ELF-1 (cell line): ENCODE data around the gene CDHR2.

Experiments
- DNase-seq: peaks from one replicate; pipeline ENCODE4 v3.0.0-alpha.2; 2016; ENCODE audit warnings: low read depth, low spot score

Gene CDHR2, protein sequence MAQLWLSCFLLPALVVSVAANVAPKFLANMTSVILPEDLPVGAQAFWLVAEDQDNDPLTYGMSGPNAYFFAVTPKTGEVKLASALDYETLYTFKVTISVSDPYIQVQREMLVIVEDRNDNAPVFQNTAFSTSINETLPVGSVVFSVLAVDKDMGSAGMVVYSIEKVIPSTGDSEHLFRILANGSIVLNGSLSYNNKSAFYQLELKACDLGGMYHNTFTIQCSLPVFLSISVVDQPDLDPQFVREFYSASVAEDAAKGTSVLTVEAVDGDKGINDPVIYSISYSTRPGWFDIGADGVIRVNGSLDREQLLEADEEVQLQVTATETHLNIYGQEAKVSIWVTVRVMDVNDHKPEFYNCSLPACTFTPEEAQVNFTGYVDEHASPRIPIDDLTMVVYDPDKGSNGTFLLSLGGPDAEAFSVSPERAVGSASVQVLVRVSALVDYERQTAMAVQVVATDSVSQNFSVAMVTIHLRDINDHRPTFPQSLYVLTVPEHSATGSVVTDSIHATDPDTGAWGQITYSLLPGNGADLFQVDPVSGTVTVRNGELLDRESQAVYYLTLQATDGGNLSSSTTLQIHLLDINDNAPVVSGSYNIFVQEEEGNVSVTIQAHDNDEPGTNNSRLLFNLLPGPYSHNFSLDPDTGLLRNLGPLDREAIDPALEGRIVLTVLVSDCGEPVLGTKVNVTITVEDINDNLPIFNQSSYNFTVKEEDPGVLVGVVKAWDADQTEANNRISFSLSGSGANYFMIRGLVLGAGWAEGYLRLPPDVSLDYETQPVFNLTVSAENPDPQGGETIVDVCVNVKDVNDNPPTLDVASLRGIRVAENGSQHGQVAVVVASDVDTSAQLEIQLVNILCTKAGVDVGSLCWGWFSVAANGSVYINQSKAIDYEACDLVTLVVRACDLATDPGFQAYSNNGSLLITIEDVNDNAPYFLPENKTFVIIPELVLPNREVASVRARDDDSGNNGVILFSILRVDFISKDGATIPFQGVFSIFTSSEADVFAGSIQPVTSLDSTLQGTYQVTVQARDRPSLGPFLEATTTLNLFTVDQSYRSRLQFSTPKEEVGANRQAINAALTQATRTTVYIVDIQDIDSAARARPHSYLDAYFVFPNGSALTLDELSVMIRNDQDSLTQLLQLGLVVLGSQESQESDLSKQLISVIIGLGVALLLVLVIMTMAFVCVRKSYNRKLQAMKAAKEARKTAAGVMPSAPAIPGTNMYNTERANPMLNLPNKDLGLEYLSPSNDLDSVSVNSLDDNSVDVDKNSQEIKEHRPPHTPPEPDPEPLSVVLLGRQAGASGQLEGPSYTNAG (N-terminal part only)

GRCh38 chr5:176548967-176549444, at the start of gene CDHR2:
Gene CDHR2, plus strand, starts transcription at chr5:176549342. Its CDS starts 16,011 bp downstream, at chr5:176565353.
- DNase-seq = no peak

GRCh38 chr5:176500511-176500910, 48.6 kb upstream of the CDHR2 start:
- DNase-seq = no peak

GRCh38 chr5:176501333-176501732, 47.8 kb upstream of the CDHR2 start:
- DNase-seq = no peak

- DNase-seq = no peak
Measured at GRCh38 chr5:176503496-176503895, 45.6 kb upstream of the CDHR2 start.

GRCh38 chr5:176507911-176508310, 41.2 kb upstream of the CDHR2 start:
- DNase-seq = no peak

- no peak for DNase-seq
Measured at GRCh38 chr5:176508603-176509002, 40.5 kb upstream of the CDHR2 start.

DNA sequence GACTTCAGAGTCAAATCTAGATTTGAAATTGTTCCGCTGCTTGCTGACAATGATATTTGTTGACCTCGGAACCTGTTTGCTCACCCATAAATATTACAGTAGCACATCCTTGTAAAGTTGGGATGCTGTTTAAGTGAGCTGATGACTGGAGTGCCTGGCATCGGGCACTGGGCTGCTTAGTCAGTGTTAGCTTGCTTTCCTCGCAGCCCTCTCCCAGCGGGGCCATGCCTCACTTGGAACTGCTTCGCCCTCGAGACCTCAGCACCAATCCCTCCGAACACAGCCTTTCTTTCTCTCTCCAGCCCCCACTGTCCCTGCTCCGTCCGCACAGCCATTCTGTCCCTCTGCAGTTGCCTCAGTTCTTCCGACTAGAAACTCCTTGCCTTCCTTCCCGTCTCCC, 35.4 kb upstream of the CDHR2 start:
- DNase-seq = no peak

DNA sequence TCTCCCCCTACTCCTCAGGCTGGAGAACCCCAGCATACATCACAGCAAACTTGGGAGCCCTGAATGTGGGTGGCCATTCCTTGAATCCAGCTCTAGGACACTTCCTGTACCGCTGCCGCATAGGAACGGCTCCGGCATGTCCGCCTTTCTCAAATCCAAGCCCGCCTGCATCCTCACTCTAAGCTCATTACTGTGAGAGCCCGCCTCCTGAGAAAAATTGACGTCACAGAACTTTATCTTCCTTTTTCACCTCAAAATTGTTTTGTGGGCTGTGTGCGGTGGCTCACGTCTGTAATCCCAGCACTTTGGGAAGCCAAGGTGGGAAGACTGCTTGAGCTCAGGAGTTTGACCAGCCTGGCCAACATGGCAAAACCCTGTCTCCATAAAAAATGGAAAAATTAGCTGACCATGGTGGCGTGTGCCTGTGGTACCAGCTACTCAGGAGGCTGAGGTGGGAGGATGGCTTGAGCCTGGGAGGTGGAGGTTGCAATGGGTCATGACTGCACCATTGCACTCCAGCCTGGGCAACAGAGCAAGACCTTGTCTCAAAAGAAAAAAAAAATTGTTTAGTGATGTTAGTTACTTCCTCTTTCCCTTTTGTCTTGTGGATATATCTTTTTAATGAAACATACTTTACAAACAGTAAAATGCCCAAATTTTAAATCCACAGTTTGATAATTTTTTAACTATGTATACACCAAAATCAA, 34.7 kb upstream of the CDHR2 start:
- DNase-seq = no peak

DNA sequence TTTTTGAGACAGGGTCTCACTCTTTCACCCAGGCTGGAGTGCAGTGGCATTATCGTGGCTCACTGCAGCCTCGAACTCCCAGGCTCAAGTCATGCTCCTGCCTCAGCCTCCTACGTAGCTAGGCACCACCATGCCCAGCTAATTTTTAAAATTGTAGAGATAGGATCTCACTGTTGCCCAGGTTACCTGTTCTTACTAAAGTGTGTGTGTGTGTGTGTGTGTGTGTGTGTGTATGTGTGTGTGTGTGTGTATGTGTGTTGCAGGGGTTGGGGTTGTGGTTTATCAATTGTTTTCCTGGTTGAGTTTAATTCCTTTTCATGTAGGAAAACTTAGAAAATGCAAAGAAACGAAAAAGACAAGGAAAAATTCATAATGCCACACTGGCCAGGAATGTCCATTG, 33.7 kb upstream of the CDHR2 start:
- DNase-seq = no peak

- DNase-seq = no peak
Measured at GRCh38 chr5:176517053-176517661, 32.0 kb upstream of the CDHR2 start.

GRCh38 chr5:176519810-176520720, 29.1 kb upstream of the CDHR2 start:
- no peak for DNase-seq

- no peak for DNase-seq
Measured at GRCh38 chr5:176521286-176521685, 27.9 kb upstream of the CDHR2 start.

DNA sequence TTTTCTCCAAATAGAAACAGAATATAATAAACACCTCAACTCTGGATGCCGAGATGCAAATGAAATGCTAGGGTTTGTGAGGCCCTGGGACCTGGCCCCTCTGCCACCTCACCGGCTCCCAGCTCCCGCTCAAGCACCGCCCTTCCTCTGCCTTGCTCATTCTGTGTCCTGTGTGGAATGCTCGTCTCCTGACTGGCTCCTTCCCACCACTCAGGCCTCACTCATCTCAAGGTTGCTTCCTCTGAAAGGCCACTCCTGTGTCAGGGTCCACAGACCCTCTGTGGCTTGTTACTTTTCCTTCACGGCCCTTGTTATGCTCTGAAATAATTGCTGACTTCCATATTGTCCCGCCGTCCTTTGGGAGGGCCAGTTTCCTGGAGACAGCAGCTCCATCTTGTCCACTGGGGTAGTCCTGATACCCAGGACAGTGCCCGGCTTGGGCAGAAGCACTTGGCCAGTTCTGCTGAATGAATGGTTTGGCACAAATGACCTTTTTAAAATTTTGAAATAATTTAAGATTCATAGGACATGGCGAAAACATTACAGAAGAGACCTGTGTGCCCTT, 27.4 kb upstream of the CDHR2 start:
- no peak for DNase-seq

- no peak for DNase-seq
Measured at GRCh38 chr5:176524138-176524537, 25.0 kb upstream of the CDHR2 start.

- DNase-seq = no peak
Measured at GRCh38 chr5:176524987-176525386, 24.2 kb upstream of the CDHR2 start.

DNA sequence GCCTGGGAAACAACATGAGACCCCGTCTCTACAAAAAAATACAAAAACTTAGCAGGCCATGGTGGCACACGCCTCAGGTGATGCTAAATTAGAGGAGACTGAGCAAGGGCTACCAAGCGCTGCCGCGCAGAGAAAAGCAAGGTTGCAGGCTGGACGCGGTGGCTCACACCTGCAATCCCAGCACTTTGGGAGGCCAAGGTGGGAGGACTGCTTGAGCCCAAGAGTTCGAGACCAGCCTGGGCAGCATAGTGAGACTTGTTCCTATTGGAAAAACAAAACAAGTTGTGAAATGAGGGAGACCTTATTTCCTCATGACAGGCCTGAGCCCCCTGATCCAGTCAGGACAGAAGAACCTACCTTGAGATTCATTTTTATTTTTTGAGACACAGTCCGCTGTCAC, 23.5 kb upstream of the CDHR2 start:
- DNase-seq = no peak

- no peak for DNase-seq
Measured at GRCh38 chr5:176526462-176526861, 22.7 kb upstream of the CDHR2 start.

DNA sequence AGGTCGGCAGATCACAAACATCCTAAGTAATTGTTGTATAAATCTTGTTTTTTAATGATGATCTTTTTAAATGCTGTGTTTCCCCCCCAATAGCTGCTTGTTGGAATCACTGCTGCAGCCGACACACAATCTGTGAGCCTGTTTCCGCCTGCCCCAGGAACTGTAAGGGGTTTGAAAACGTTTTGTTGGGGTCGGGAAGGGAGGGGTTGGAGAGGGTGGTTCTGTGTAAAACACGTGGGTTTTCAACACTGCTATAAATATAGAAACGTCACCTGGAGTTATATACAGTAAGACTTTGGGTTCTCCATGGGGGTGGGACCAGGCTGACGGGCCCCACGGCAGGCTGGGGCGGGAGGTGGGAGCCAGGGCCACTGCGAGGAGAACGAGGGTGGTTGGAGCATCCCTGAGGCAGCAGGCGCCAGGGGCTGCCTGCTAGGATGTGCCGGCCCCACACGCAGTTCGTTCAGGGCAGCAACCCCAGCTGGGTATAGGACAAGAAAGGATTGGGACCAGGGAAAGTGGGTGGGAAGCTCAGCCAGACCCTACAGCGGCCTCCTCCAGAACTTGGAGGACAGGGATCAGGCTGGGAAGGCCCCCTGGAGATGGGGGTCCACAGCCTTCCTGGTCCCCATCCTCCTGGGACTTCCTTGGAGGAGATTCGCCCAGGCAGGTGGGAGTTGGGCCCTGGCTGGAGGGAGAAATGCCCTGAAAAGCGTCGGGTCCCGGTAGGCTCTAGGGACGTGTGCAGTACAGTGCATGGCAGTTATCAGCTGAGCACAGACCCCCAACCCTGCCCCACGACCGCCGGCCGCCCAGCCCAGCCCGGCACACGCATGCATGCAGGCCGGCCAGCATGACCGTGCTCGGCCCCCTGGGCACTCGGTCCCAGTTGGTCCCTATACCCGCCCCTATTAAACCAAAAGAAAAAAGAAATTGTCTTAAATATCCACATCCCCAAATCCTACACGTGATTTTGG, 21.6 kb upstream of the CDHR2 start:
- DNase-seq = no peak
